HEK293 (cell line): ENCODE data around the gene HYI.

Source experiments
- CTCF ChIP-seq: fragments of 450-650 bp; formaldehyde crosslinking; IDR thresholded peaks from 2 replicates; pipeline ENCODE4 v1.5.1; 2016; ENCODE audit warnings: missing biosample characterization, missing genetic modification characterization
- YY1 ChIP-seq: fragments of 450-650 bp; formaldehyde crosslinking; IDR thresholded peaks from 2 replicates; pipeline ENCODE4 v1.5.1; 2018; ENCODE audit warnings: missing biosample characterization, missing genetic modification characterization
- ZNF555 ChIP-seq: fragments of 450-650 bp; formaldehyde crosslinking; conservative IDR thresholded peaks from 2 replicates; pipeline ENCODE4 v1.5.1; 2017; ENCODE audit warnings: missing biosample characterization, mild to moderate bottlenecking, missing genetic modification characterization, inconsistent platforms
- ZNF837 ChIP-seq: fragments of 450-650 bp; formaldehyde crosslinking; IDR thresholded peaks from 2 replicates; pipeline ENCODE4 v1.5.1; 2016; ENCODE audit warnings: missing biosample characterization, missing genetic modification characterization
- TF ChIP-seq, protein P1 (sequence below): fragments of 450-650 bp; formaldehyde crosslinking; IDR thresholded peaks from 2 replicates; pipeline ENCODE4 v1.5.1; 2016; ENCODE audit warnings: missing biosample characterization, missing genetic modification characterization, borderline replicate concordance

DNA sequence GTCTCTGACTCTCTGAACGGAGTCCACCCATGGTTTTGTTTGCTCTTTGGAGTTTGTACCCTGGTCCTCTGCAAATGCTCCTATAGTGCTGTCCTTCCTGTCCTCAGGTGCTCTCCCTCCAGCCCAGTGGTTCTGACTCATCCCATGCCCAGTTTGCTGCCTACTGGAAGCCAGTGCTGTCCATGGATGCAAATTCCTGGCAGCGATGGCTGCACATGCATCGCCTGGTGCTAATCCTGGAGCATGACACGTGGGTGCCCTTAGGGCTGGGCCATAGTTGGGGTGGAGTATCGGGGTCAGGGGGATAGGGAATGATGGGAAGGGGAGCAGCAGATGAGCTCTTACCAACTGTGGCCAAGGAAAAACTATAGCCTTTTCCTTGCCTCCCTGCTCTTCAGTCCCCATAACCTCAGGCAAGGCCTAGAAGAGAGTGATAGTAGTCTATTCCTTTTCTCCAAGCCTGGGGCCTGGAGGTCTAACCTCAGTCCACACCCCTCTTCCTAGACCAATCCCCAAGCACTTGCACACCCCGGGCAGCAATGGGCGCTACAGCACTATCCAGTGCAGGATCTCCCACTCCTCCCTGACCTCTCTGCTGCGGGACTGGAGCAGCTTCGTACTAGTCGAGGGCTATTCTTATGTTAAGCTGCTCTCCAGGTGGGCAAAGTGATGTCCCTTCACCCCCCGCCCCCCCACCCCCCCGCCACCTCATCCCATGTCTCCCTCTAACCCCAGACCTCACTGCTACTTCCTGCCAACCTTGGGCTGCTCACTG is 31.6 kb downstream of the HYI start:
- TF ChIP-seq CTCF (tag by site-specific recombination), result no peak
- TF ChIP-seq, protein P1, sequence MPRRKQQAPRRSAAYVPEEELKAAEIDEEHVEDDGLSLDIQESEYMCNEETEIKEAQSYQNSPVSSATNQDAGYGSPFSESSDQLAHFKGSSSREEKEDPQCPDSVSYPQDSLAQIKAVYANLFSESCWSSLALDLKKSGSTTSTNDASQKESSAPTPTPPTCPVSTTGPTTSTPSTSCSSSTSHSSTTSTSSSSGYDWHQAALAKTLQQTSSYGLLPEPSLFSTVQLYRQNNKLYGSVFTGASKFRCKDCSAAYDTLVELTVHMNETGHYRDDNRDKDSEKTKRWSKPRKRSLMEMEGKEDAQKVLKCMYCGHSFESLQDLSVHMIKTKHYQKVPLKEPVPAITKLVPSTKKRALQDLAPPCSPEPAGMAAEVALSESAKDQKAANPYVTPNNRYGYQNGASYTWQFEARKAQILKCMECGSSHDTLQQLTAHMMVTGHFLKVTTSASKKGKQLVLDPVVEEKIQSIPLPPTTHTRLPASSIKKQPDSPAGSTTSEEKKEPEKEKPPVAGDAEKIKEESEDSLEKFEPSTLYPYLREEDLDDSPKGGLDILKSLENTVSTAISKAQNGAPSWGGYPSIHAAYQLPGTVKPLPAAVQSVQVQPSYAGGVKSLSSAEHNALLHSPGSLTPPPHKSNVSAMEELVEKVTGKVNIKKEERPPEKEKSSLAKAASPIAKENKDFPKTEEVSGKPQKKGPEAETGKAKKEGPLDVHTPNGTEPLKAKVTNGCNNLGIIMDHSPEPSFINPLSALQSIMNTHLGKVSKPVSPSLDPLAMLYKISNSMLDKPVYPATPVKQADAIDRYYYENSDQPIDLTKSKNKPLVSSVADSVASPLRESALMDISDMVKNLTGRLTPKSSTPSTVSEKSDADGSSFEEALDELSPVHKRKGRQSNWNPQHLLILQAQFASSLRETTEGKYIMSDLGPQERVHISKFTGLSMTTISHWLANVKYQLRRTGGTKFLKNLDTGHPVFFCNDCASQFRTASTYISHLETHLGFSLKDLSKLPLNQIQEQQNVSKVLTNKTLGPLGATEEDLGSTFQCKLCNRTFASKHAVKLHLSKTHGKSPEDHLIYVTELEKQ (tag by site-specific recombination), result no peak
- TF ChIP-seq YY1 (tag by site-specific recombination), result no peak
- no peak for TF ChIP-seq ZNF555 (tag by site-specific recombination)
- TF ChIP-seq ZNF837 (tag by site-specific recombination), result no peak
